WTC11 (cell line): ENCODE measurements around the gene ARPC1B. TPM values are rescaled to one million over a fixed set of nuclear protein-coding genes. Genes with fewer than 3 reads are reported as not detected.
A peak's percentile ranks its signal among the peaks of the same experiment; 100 is the strongest.

Experiments
- ATAC-seq: fragments of 200-7000 bp; cut with Tn5 transposase; 2 replicates; pipeline ENCODE4 v1.10.0; 2021; ENCODE audit warnings: mild to moderate bottlenecking, moderate library complexity
- CTCF ChIA-PET: fragments of 300-600 bp; sonication (Branson Sonifier 250); formaldehyde crosslinking; loops from one replicate; lab custom pipeline; 2021; ENCODE audit warnings: antibody characterized with exemption; lab: Charles Lee
- POLR2A ChIA-PET: fragments of 350-600 bp; sonication (Branson Sonifier 250); formaldehyde crosslinking; loops from one replicate; lab custom pipeline; 2021; ENCODE audit warnings: antibody characterized with exemption; lab: Charles Lee
- DNase-seq: peaks from one replicate; pipeline ENCODE4 v3.0.0; 2021; ENCODE audit warnings: low spot score
- H3K27ac Mint-ChIP-seq: 2 replicates; pipeline ENCODE4 v1.8.0; 2021; ENCODE audit warnings: mixed read lengths
- H3K27me3 Mint-ChIP-seq: 2 replicates; pipeline ENCODE4 v1.8.0; 2021; ENCODE audit warnings: low read depth, mild to moderate bottlenecking, moderate library complexity, mixed read lengths
- H3K36me3 Mint-ChIP-seq: 2 replicates; pipeline ENCODE4 v1.8.0; 2021; ENCODE audit warnings: mixed read lengths
- H3K4me1 Mint-ChIP-seq: 2 replicates; pipeline ENCODE4 v1.8.0; 2022; ENCODE audit warnings: mixed read lengths
- H3K4me3 Mint-ChIP-seq: 2 replicates; pipeline ENCODE4 v1.8.0; 2021; ENCODE audit warnings: mild to moderate bottlenecking, moderate library complexity, mixed read lengths
- H3K9me3 Mint-ChIP-seq: 2 replicates; pipeline ENCODE4 v1.8.0; 2021; ENCODE audit warnings: mixed read lengths
- CBFB ChIP-seq: sonication (generic); formaldehyde crosslinking; IDR thresholded peaks from 2 replicates; pipeline ENCODE4 v1.8.1; 2022; ENCODE audit warnings: mild to moderate bottlenecking, low read depth, missing genetic modification reagents
- CREB1 ChIP-seq: sonication (generic); formaldehyde crosslinking; IDR thresholded peaks from 2 replicates; pipeline ENCODE4 v1.8.0; 2023; ENCODE audit warnings: mild to moderate bottlenecking, missing genetic modification reagents
- FOXJ3 ChIP-seq: sonication (generic); formaldehyde crosslinking; IDR thresholded peaks from 2 replicates; pipeline ENCODE4 v1.9.0; 2021; ENCODE audit warnings: missing genetic modification reagents, mild to moderate bottlenecking, borderline replicate concordance
- FOXP1 ChIP-seq: sonication (generic); formaldehyde crosslinking; IDR thresholded peaks from 2 replicates; pipeline ENCODE4 v1.8.0; 2022; ENCODE audit warnings: missing genetic modification reagents, mild to moderate bottlenecking, moderate library complexity, borderline replicate concordance
- KAT7 ChIP-seq: sonication (generic); formaldehyde crosslinking; IDR thresholded peaks from 2 replicates; pipeline ENCODE4 v1.8.1; 2023; ENCODE audit warnings: missing genetic modification reagents, mild to moderate bottlenecking, borderline replicate concordance
- MXD4 ChIP-seq: fragments of 250-450 bp; sonication (Bioruptor Pico); IDR thresholded peaks from 2 replicates; pipeline ENCODE4 v1.8.0; 2021; ENCODE audit warnings: mild to moderate bottlenecking, moderate library complexity, borderline replicate concordance
- NFATC4 ChIP-seq: fragments of 250-450 bp; sonication (Bioruptor Pico); IDR thresholded peaks from 2 replicates; pipeline ENCODE4 v1.9.0; 2021; ENCODE audit warnings: mild to moderate bottlenecking
- NFYB ChIP-seq: sonication (generic); formaldehyde crosslinking; conservative IDR thresholded peaks from 2 replicates; pipeline ENCODE4 v1.8.0; 2022; ENCODE audit warnings: low read depth, missing genetic modification reagents
- NR3C1 ChIP-seq: sonication (generic); formaldehyde crosslinking; conservative IDR thresholded peaks from 2 replicates; pipeline ENCODE4 v1.8.1; 2023; ENCODE audit warnings: low read depth, mild to moderate bottlenecking, missing genetic modification reagents
- RELA ChIP-seq: sonication (generic); formaldehyde crosslinking; IDR thresholded peaks from 2 replicates; pipeline ENCODE4 v1.8.1; 2022; ENCODE audit warnings: missing genetic modification reagents, mild to moderate bottlenecking, borderline replicate concordance
- SMAD3 ChIP-seq: sonication (generic); formaldehyde crosslinking; IDR thresholded peaks from 2 replicates; pipeline ENCODE4 v1.8.0; 2022; ENCODE audit warnings: missing genetic modification reagents, mild to moderate bottlenecking, borderline replicate concordance
- SP1 ChIP-seq: sonication (generic); formaldehyde crosslinking; conservative IDR thresholded peaks from 2 replicates; pipeline ENCODE4 v1.8.1; 2022; ENCODE audit warnings: missing genetic modification reagents
- TEAD1 ChIP-seq: sonication (generic); formaldehyde crosslinking; IDR thresholded peaks from 2 replicates; pipeline ENCODE4 v1.8.0; 2022; ENCODE audit warnings: mild to moderate bottlenecking, missing genetic modification reagents
- ZNF121 ChIP-seq: sonication (generic); formaldehyde crosslinking; IDR thresholded peaks from 2 replicates; pipeline ENCODE4 v1.8.0; 2023; ENCODE audit warnings: missing genetic modification reagents
- ZNF232 ChIP-seq: sonication (generic); formaldehyde crosslinking; IDR thresholded peaks from 2 replicates; pipeline ENCODE4 v1.8.0; 2022; ENCODE audit warnings: mild to moderate bottlenecking, missing genetic modification reagents
- ZNF317 ChIP-seq: sonication (generic); formaldehyde crosslinking; IDR thresholded peaks from 2 replicates; pipeline ENCODE4 v1.8.1; 2023; ENCODE audit warnings: low read depth, mild to moderate bottlenecking, moderate library complexity, missing genetic modification reagents, borderline replicate concordance
- ZNF396 ChIP-seq: fragments of 250-450 bp; sonication (Bioruptor Pico); IDR thresholded peaks from 2 replicates; pipeline ENCODE4 v1.8.0; 2021; ENCODE audit warnings: mild to moderate bottlenecking, moderate library complexity, borderline replicate concordance
- total RNA-seq: library from RNA; stranded (reverse); gene quantifications from 3 replicates; pipeline ENCODE4 v1.2.3, GENCODE V29; 2021
- TF ChIP-seq, protein P1 (sequence below): fragments of 250-450 bp; sonication (Bioruptor Pico); IDR thresholded peaks from 2 replicates; pipeline ENCODE4 v1.9.0; 2021; ENCODE audit warnings: moderate library complexity, mild to moderate bottlenecking, inconsistent platforms, borderline replicate concordance
- TF ChIP-seq, protein P2 (sequence below): fragments of 250-450 bp; sonication (Bioruptor Pico); conservative IDR thresholded peaks from 2 replicates; pipeline ENCODE4 v1.9.0; 2021; ENCODE audit warnings: mild to moderate bottlenecking
- TF ChIP-seq, protein P3 (sequence below): sonication (generic); formaldehyde crosslinking; IDR thresholded peaks from 2 replicates; pipeline ENCODE4 v1.8.1; 2022; ENCODE audit warnings: mild to moderate bottlenecking, missing genetic modification reagents, moderate library complexity, borderline replicate concordance
- TF ChIP-seq, protein P4 (sequence below): sonication (generic); formaldehyde crosslinking; IDR thresholded peaks from 2 replicates; pipeline ENCODE4 v1.8.0; 2022; ENCODE audit warnings: mild to moderate bottlenecking, missing genetic modification reagents
- TF ChIP-seq, protein P5 (sequence below): sonication (generic); formaldehyde crosslinking; IDR thresholded peaks from 2 replicates; pipeline ENCODE4 v1.8.1; 2023; ENCODE audit warnings: mild to moderate bottlenecking, missing genetic modification reagents, moderate library complexity

Gene ARPC1B
- total RNA-seq, 1 experiment from 2014 or later, result 66.2 TPM

DNA sequence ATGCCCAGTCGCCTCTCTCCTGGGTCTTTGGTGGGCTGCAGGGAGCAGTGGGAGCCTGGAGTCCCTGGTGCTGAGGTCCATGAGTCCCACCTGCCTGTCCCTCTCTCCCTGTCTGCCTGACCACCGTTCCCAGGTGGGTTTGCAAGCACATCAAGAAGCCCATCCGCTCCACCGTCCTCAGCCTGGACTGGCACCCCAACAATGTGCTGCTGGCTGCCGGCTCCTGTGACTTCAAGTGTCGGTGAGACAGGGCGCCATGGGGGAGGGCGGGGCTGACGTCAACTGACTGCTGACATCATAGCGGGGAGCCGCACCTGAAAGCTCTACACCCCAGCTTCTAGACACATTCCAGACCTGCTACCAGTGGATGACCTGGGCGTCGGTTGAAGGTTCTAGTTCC is 15.2 kb downstream of the ARPC1B start:
- CTCF ChIA-PET, result interaction anchor here (1.1 kb wide), 1 partner anchor 20 kb away, joined by 3 read pairs; no protein-coding TSS in a partner anchor
- DNase-seq (no peak), ATAC-seq (no peak)
- no peak overlapping the region for H3K4me3 Mint-ChIP-seq
- H3K4me1 Mint-ChIP-seq, result peaks cover 12% of the 10 kb centered on the region
- TF ChIP-seq, protein P1, sequence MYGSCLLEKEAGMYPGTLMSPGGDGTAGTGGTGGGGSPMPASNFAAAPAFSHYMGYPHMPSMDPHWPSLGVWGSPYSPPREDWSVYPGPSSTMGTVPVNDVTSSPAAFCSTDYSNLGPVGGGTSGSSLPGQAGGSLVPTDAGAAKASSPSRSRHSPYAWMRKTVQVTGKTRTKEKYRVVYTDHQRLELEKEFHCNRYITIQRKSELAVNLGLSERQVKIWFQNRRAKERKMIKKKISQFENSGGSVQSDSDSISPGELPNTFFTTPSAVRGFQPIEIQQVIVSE (CRISPR knock-in tag), result no peak
- no peak for TF ChIP-seq CREB1 (CRISPR knock-in tag)
- no peak for TF ChIP-seq FOXP1
- no peak for TF ChIP-seq NFATC4 (CRISPR knock-in tag)
- no peak for TF ChIP-seq TEAD1
- no peak for TF ChIP-seq ZNF232 (CRISPR knock-in tag)
- TF ChIP-seq CBFB, result no peak
- TF ChIP-seq ZNF121 (CRISPR knock-in tag), result no peak
- TF ChIP-seq SMAD3 (CRISPR knock-in tag), result no peak
- TF ChIP-seq, protein P2, sequence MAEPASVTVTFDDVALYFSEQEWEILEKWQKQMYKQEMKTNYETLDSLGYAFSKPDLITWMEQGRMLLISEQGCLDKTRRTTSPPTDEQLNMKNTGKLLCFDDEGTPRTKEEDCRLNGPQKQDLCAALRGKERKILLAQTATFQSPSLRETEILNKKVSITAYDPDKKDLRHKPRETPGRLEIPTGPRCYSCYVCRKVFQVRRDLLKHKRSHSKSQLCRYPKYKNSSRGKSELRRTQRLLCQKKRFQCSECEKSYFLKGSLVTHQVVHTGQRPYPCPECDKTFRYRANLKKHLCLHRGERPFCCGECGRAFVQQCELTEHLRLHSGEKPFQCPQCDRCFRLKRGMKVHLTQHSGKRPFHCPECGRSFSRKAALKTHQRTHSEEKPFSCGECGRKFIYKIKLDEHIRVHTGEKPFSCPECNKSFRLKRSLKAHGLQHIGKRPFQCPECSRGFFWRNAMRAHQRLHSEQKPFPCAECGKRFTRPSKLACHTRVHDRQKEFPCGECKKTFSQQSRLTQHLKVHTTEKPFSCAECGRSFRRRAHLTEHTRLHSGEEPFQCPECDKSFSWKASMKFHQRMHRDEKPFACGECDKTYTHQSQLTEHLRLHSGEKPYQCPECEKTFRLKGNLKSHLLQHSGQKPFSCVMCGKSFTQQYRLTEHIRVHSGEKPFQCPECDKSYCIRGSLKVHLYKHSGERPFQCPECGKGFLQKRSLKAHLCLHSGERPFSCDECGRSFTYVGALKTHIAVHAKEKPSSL (CRISPR knock-in tag), result no peak
- no peak for TF ChIP-seq FOXJ3 (CRISPR knock-in tag)
- TF ChIP-seq, protein P3, sequence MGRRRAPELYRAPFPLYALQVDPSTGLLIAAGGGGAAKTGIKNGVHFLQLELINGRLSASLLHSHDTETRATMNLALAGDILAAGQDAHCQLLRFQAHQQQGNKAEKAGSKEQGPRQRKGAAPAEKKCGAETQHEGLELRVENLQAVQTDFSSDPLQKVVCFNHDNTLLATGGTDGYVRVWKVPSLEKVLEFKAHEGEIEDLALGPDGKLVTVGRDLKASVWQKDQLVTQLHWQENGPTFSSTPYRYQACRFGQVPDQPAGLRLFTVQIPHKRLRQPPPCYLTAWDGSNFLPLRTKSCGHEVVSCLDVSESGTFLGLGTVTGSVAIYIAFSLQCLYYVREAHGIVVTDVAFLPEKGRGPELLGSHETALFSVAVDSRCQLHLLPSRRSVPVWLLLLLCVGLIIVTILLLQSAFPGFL, result no peak
- no peaks in the 10 kb centered on the region for H3K27me3 Mint-ChIP-seq
- peaks cover 20% of the 10 kb centered on the region for H3K36me3 Mint-ChIP-seq
- no peak overlapping the region for H3K27ac Mint-ChIP-seq
- POLR2A ChIA-PET, result interaction anchor here (0.7 kb wide), 1 partner anchor 14 kb away, joined by 3 read pairs; no protein-coding TSS in a partner anchor
- H3K9me3 Mint-ChIP-seq, result no peaks in the 10 kb centered on the region

DNA sequence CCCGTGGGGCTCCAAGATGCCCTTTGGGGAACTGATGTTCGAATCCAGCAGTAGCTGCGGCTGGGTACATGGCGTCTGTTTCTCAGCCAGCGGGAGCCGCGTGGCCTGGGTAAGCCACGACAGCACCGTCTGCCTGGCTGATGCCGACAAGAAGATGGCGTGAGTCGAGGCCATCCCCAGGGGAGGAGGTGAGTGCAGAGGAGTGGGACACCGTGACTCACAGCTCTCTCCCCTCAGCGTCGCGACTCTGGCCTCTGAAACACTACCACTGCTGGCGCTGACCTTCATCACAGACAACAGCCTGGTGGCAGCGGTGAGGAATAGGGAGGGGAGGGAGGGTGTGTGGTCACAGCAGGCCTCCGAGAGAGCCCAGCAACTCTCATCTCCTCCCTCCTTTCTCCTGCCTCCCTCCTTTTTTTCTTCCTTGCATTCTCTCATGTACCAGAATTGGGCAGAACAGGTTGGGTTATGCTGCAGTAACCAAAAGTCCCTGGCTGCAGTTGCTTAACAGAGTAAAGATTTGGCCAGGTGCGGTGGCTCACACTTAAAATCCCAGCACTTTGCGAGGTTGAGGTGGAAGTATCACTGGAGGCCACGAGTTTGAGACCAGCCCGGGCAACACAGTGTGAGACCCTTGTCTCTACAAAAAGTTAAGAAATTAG is 16.5 kb downstream of the ARPC1B start:
- Mint-ChIP-seq H3K4me1 (peaks cover 12% of the 10 kb centered on the region), H3K27ac (no peak overlapping the region), H3K27me3 (no peaks in the 10 kb centered on the region)
- CTCF ChIA-PET, result interaction anchor here (1.1 kb wide), 1 partner anchor 22 kb away, joined by 3 read pairs; no protein-coding TSS in a partner anchor
- ATAC-seq (no peak), DNase-seq (no peak)
- TF ChIP-seq, protein P4, sequence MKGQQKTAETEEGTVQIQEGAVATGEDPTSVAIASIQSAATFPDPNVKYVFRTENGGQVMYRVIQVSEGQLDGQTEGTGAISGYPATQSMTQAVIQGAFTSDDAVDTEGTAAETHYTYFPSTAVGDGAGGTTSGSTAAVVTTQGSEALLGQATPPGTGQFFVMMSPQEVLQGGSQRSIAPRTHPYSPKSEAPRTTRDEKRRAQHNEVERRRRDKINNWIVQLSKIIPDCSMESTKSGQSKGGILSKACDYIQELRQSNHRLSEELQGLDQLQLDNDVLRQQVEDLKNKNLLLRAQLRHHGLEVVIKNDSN (CRISPR knock-in tag), result no peak
- TF ChIP-seq ZNF317 (CRISPR knock-in tag) (no peak), NR3C1 (no peak), MXD4 (CRISPR knock-in tag) (no peak), CBFB (no peak), NFYB (CRISPR knock-in tag) (no peak), KAT7 (no peak), SP1 (CRISPR knock-in tag) (no peak), FOXP1 (no peak), ZNF396 (CRISPR knock-in tag) (no peak), RELA (no peak), FOXJ3 (CRISPR knock-in tag) (no peak)
- TF ChIP-seq, protein P5, sequence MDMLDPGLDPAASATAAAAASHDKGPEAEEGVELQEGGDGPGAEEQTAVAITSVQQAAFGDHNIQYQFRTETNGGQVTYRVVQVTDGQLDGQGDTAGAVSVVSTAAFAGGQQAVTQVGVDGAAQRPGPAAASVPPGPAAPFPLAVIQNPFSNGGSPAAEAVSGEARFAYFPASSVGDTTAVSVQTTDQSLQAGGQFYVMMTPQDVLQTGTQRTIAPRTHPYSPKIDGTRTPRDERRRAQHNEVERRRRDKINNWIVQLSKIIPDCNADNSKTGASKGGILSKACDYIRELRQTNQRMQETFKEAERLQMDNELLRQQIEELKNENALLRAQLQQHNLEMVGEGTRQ (CRISPR knock-in tag), result no peak
- TF ChIP-seq, all 79 proteins: peak for 0
- Mint-ChIP-seq H3K9me3 (no peaks in the 10 kb centered on the region), H3K36me3 (peaks cover 25% of the 10 kb centered on the region), H3K4me3 (peak overlapping the region; percentile 77; the same call in 1 of the 2 replicates)
- POLR2A ChIA-PET, result no interaction called here
